H1 (cell line): ENCODE measurements around the gene ZMYND10. TPM values are rescaled to one million over a fixed set of nuclear protein-coding genes. Genes with fewer than 3 reads are reported as not detected.

ENCODE experiments used
- CTCF ChIA-PET: fragments of 300-600 bp; sonication (Branson Sonifier 250); formaldehyde crosslinking; loops from one replicate; lab custom pipeline; 2021; ENCODE audit not compliant: partially characterized antibody; lab: Charles Lee
- POLR2A ChIA-PET: fragments of 300-600 bp; sonication (Branson Sonifier 250); formaldehyde crosslinking; loops from one replicate; lab custom pipeline; 2021; ENCODE audit warnings: inconsistent platforms; ENCODE audit not compliant: partially characterized antibody; lab: Charles Lee
- DNase-seq, 2 experiments: peaks; one replicate each; pipeline versions ENCODE4 v3.0.0 to v3.0.0-alpha.2; 2010 to 2022; ENCODE audit warnings: low spot score in 2 of 2, low read depth in 1 of 2, mixed read lengths in 1 of 2
- FAIRE-seq: peaks from 2 replicates; lab custom pipeline; 2011; peaks lifted over from hg19 to GRCh38; lab: Jason Lieb, UNC
- H2AFZ ChIP-seq: 2 replicates; pipeline ENCODE4 v1.8.1; 2012; ENCODE audit warnings: low read length, inconsistent platforms
- H2AK5ac ChIP-seq: 2 replicates; pipeline ENCODE4 v1.6.1; 2013; ENCODE audit warnings: low read depth, low read length
- H2BK120ac ChIP-seq: replicated peaks from 2 replicates; pipeline ENCODE3; 2013; ENCODE audit warnings: low read depth, low read length, inconsistent platforms
- H2BK12ac ChIP-seq: 2 replicates; pipeline ENCODE4 v1.6.1; 2013; ENCODE audit warnings: low read depth, low read length
- H2BK15ac ChIP-seq: 2 replicates; pipeline ENCODE4 v1.6.1; 2013; ENCODE audit warnings: low read length
- H2BK20ac ChIP-seq: 2 replicates; pipeline ENCODE4 v1.6.1; 2013; ENCODE audit warnings: low read length
- H2BK5ac ChIP-seq: 2 replicates; pipeline ENCODE4 v1.6.1; 2013; ENCODE audit warnings: low read depth, low read length
- H3K14ac ChIP-seq: 2 replicates; pipeline ENCODE4 v1.6.1; 2013; ENCODE audit warnings: inconsistent platforms; ENCODE audit not compliant: insufficient read length
- H3K18ac ChIP-seq: 2 replicates; pipeline ENCODE4 v1.6.1; 2013; ENCODE audit warnings: low read length; ENCODE audit errors: extremely low read depth
- H3K23ac ChIP-seq: 2 replicates; pipeline ENCODE4 v1.6.1; 2013; ENCODE audit warnings: inconsistent platforms; ENCODE audit not compliant: insufficient read length
- H3K23me2 ChIP-seq: 2 replicates; pipeline ENCODE4 v1.6.1; 2013; ENCODE audit warnings: low read depth, low read length
- H3K27ac ChIP-seq: 2 replicates; pipeline ENCODE4 v1.6.1; 2011; ENCODE audit warnings: low read depth, low read length, inconsistent platforms
- H3K27me3 ChIP-seq, 4 experiments: replicated peaks in 1 of 4; 1 replicate in 1 of 4; 2 replicates in 3 of 4; pipeline versions ENCODE4 v1.6.1 to v1.8.1; 2011 to 2013; ENCODE audit warnings: low read length in 3 of 4, mild to moderate bottlenecking in 3 of 4, inconsistent platforms in 2 of 4, mixed read lengths in 2 of 4, moderate library complexity in 1 of 4; ENCODE audit not compliant: control insufficient read depth in 3 of 4, insufficient read depth in 3 of 4; ENCODE audit errors: extremely low read depth in 1 of 4
- H3K36me3 ChIP-seq, 4 experiments: 2 replicates each; pipeline versions ENCODE4 v1.6.1 to v1.8.1; 2011 to 2013; ENCODE audit warnings: mild to moderate bottlenecking in 4 of 4, low read length in 3 of 4, moderate library complexity in 2 of 4, control low read depth in 1 of 4, inconsistent platforms in 1 of 4; ENCODE audit not compliant: insufficient read depth in 4 of 4, control insufficient read depth in 2 of 4
- H3K4ac ChIP-seq: replicated peaks from 2 replicates; pipeline ENCODE3; 2013; ENCODE audit warnings: low read length, low read depth, mixed read lengths, inconsistent platforms; ENCODE audit not compliant: insufficient read length
- H3K4me1 ChIP-seq, 4 experiments: replicated peaks in 1 of 4; 1 replicate in 1 of 4; 2 replicates in 3 of 4; pipeline versions ENCODE4 v1.6.1 to v1.8.1; 2011 to 2013; ENCODE audit warnings: low read length in 3 of 4, inconsistent platforms in 2 of 4, mixed read lengths in 1 of 4; ENCODE audit not compliant: insufficient read depth in 4 of 4, control insufficient read depth in 3 of 4
- H3K4me2 ChIP-seq, 2 experiments: 2 replicates each; pipeline versions ENCODE4 v1.6.1 to v1.8.1; 2011 to 2013; ENCODE audit warnings: low read depth in 2 of 2, low read length in 2 of 2, control low read depth in 1 of 2, inconsistent platforms in 1 of 2, mild to moderate bottlenecking in 1 of 2; ENCODE audit not compliant: insufficient read depth in 1 of 2
- H3K4me3 ChIP-seq, 4 experiments: fragments of 200-600, 300-600 bp in 1 of 4; sonication (generic), shearing (Covaris generic), sonication (Bioruptor Twin) in 1 of 4; 2 replicates each; pipeline versions ENCODE4 v1.5.1 to v1.8.1; 2011 to 2016; ENCODE audit warnings: low read length in 4 of 4, low read depth in 3 of 4, control low read depth in 2 of 4, inconsistent platforms in 2 of 4, mild to moderate bottlenecking in 2 of 4, mixed read lengths in 1 of 4, moderate library complexity in 1 of 4; ENCODE audit not compliant: insufficient read depth in 2 of 4; ENCODE audit errors: extremely low read depth in 1 of 4
- H3K56ac ChIP-seq: replicated peaks from 2 replicates; pipeline ENCODE3; 2013; ENCODE audit warnings: low read depth, mild to moderate bottlenecking, mixed read lengths, low read length, inconsistent platforms; ENCODE audit not compliant: insufficient read length
- H3K79me1 ChIP-seq: 2 replicates; pipeline ENCODE4 v1.6.1; 2013; ENCODE audit warnings: low read depth, low read length, control low read depth
- H3K79me2 ChIP-seq, 2 experiments: 2 replicates each; pipeline versions ENCODE4 v1.6.1 to v1.8.1; 2012 to 2013; ENCODE audit warnings: low read length in 2 of 2, mild to moderate bottlenecking in 2 of 2, inconsistent platforms in 1 of 2; ENCODE audit not compliant: insufficient read depth in 2 of 2, control insufficient read depth in 1 of 2
- H3K9ac ChIP-seq, 4 experiments: replicated peaks in 1 of 4; 1 replicate in 1 of 4; 2 replicates in 3 of 4; pipeline versions ENCODE4 v1.6.1 to v1.8.1; 2011 to 2013; ENCODE audit warnings: low read depth in 3 of 4, low read length in 3 of 4, control low read depth in 2 of 4, mild to moderate bottlenecking in 2 of 4, moderate library complexity in 2 of 4, inconsistent platforms in 1 of 4; ENCODE audit errors: extremely low read depth in 1 of 4
- H3K9me3 ChIP-seq, 2 experiments: 2 replicates each; pipeline versions ENCODE4 v1.6.1 to v1.8.1; 2012 to 2013; ENCODE audit warnings: mild to moderate bottlenecking in 2 of 2, moderate library complexity in 2 of 2, control low read depth in 1 of 2, inconsistent platforms in 1 of 2, low read depth in 1 of 2, low read length in 1 of 2, mixed read lengths in 1 of 2; ENCODE audit not compliant: insufficient read depth in 2 of 2
- H4K20me1 ChIP-seq, 2 experiments: replicated peaks in 1 of 2; 2 replicates each; pipeline versions ENCODE3 to v1.8.1; 2011 to 2013; ENCODE audit warnings: inconsistent platforms in 2 of 2, low read length in 2 of 2, mild to moderate bottlenecking in 1 of 2; ENCODE audit not compliant: insufficient read depth in 2 of 2, control insufficient read depth in 1 of 2
- H4K5ac ChIP-seq: 2 replicates; pipeline ENCODE4 v1.6.1; 2013; ENCODE audit warnings: low read length, low read depth, mixed read lengths, inconsistent platforms; ENCODE audit not compliant: insufficient read length
- H4K8ac ChIP-seq: 2 replicates; pipeline ENCODE4 v1.8.0; 2013; ENCODE audit warnings: mild to moderate bottlenecking, moderate library complexity, low read length, inconsistent platforms; ENCODE audit not compliant: insufficient read depth; ENCODE audit errors: extremely low read depth
- H4K91ac ChIP-seq: replicated peaks from 2 replicates; pipeline ENCODE3; 2013; ENCODE audit warnings: low read length, mixed read lengths, inconsistent platforms; ENCODE audit not compliant: insufficient read length
- BRCA1 ChIP-seq: IDR thresholded peaks from 2 replicates; pipeline ENCODE4 v1.6.1; 2012; ENCODE audit warnings: low read depth, low read length, improper control_type of control experiment
- CHD1 ChIP-seq: IDR thresholded peaks from 2 replicates; pipeline ENCODE4 v1.6.1; 2012; ENCODE audit warnings: low read depth, low read length, improper control_type of control experiment
- CTBP2 ChIP-seq: IDR thresholded peaks from 2 replicates; pipeline ENCODE4 v1.7.0; 2011; ENCODE audit warnings: borderline replicate concordance, mild to moderate bottlenecking, moderate library complexity, mixed read lengths, low read length; ENCODE audit not compliant: insufficient read depth, insufficient read length
- EGR1 ChIP-seq: IDR thresholded peaks from 2 replicates; pipeline ENCODE4 v1.6.1; 2011; ENCODE audit warnings: low read depth, low read length, borderline replicate concordance
- HDAC6 ChIP-seq: IDR thresholded peaks from one replicate; pipeline ENCODE4 v1.7.1; 2012; ENCODE audit warnings: low read depth, mild to moderate bottlenecking, inconsistent platforms, low read length, moderate library complexity
- KDM5A ChIP-seq: fragments of 200-600 bp; IDR thresholded peaks from 2 replicates; pipeline ENCODE4 v1.7.1; 2012; ENCODE audit warnings: mild to moderate bottlenecking, low read length, inconsistent platforms, mixed read lengths
- NRF1 ChIP-seq: IDR thresholded peaks from 2 replicates; pipeline ENCODE4 v1.6.1; 2011; ENCODE audit warnings: mild to moderate bottlenecking, low read depth, low read length, improper control_type of control experiment
- POU5F1 ChIP-seq: IDR thresholded peaks from 2 replicates; pipeline ENCODE4 v1.6.1; 2011; ENCODE audit warnings: low read depth, mild to moderate bottlenecking, low read length, moderate library complexity
- RNF2 ChIP-seq: fragments of 200-900, 300-1000 bp; sonication (generic); IDR thresholded peaks from 2 replicates; pipeline ENCODE4 v1.7.1; 2016; ENCODE audit warnings: borderline replicate concordance, low read depth, mild to moderate bottlenecking, antibody characterized with exemption, low read length; ENCODE audit not compliant: poor library complexity, severe bottlenecking; ENCODE audit errors: missing control alignments
- TBP ChIP-seq: IDR thresholded peaks from 2 replicates; pipeline ENCODE4 v1.6.1; 2011; ENCODE audit warnings: low read depth, low read length, improper control_type of control experiment
- TEAD4 ChIP-seq: IDR thresholded peaks from 2 replicates; pipeline ENCODE4 v1.6.1; 2012; ENCODE audit warnings: low read depth, low read length, inconsistent platforms, mixed read lengths
- USF2 ChIP-seq: IDR thresholded peaks from 2 replicates; pipeline ENCODE4 v1.6.1; 2011; ENCODE audit warnings: low read length, improper control_type of control experiment
- WGBS, 2 experiments: shearing (Covaris generic) in 1 of 2; methylation state at CpG; one replicate each; pipeline versions ENCODE4 v1.1.6 to v1.1.7; 2013 to 2015; ENCODE audit warnings: low lambda C conversion rate in 2 of 2, mixed read lengths in 2 of 2, inconsistent platforms in 1 of 2, low coverage in 1 of 2, missing lambda C conversion rate in 1 of 2; ENCODE audit not compliant: insufficient replicate concordance in 2 of 2, insufficient coverage in 1 of 2, insufficient read length in 1 of 2; ENCODE audit errors: extremely low coverage in 1 of 2, missing lambda C conversion rate in 1 of 2; 5-methylcytosine and 5-hydroxymethylcytosine counted together
- polyA plus RNA-seq, 7 experiments: library from polyadenylated mRNA; depleted of rRNA in 3 of 7; stranded (reverse) in 5 of 7; unstranded in 2 of 7; fragments of >200 nt in 5 of 7; fragments of 200-250 nt in 2 of 7; gene quantifications; 1 replicate in 5 of 7; 2 replicates in 1 of 7; 4 replicates in 1 of 7; pipeline versions ENCODE4 v1.2.1 to v1.2.3, GENCODE V29; 2011 to 2013; ENCODE audit warnings: missing spikeins in 2 of 7, mixed read lengths in 2 of 7
- total RNA-seq: library from RNA; stranded (reverse); fragmentation: NEBNext Ultra II Directional; extraction: Animal tissue kit (Norgen Biotek cat#: 25700); gene quantifications from 2 replicates; pipeline ENCODE4 v1.2.1, GENCODE V29; 2021

ZMYND10 gene
- total and polyA plus RNA-seq, 2 of the 8 experiments (the other 6 are each of a cell fraction or from before 2014, with no cell fraction given) = 0.56 to 0.79 TPM

DNA sequence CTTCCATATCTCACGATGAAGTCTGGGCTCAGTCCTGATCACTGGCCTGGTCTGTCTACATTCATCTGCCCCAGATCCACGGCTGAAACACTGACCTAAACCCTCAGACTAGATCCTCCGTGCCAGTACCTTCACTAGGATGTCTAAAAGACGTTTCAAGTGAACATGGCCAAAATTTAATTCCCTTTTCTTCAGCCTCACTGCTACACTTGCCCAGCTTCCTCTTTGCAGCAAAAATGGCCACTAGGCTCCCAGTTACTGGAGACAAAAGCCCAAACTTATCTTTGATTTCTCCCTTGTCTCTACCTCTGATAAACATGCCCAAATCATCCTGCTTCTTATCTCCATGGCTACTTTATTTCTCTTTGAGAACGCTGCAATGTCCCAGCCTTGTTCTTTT is 6.6 kb downstream of the ZMYND10 start:
- Histone ChIP-seq H2AFZ (no peak overlapping the region), H3K36me3 (no peaks in the 10 kb centered on the region), H3K4me2 (no peak overlapping the region; a peak in 1 of 4 replicates), H3K4me1 (peaks cover 0 to 19% (median 14%) of the 10 kb centered on the region in 4 experiments; a peak in 5 of 7 replicates), H3K18ac (no peak overlapping the region), H3K4me3 (no peak overlapping the region), H3K9me3 (no peaks in the 10 kb centered on the region), H3K9ac (no peak overlapping the region), H4K5ac (no peak overlapping the region), H2BK15ac (peak overlapping the region; percentile 93; the same call in 1 of the 2 replicates), H3K27me3 (peaks cover 20 to 56% (median 43%) of the 10 kb centered on the region in 4 experiments), H3K14ac (no peak overlapping the region), H2BK120ac (no peak overlapping the region), H3K27ac (no peak overlapping the region), H3K56ac (no peak overlapping the region), H3K79me1 (peaks cover 4% of the 10 kb centered on the region; the same call in 1 of the 2 replicates), H2AK5ac (peak overlapping the region; percentile 20; the same call in 1 of the 2 replicates), H2BK12ac (no peak overlapping the region), H4K91ac (no peak overlapping the region), H2BK5ac (no peak overlapping the region), H3K23ac (no peak overlapping the region), H3K4ac (no peak overlapping the region), H4K20me1 (peaks cover 0 to 7% of the 10 kb centered on the region in 2 experiments), H3K23me2 (peaks cover 18% of the 10 kb centered on the region), H4K8ac (no peak overlapping the region), H3K79me2 (peaks cover 0 to 25% of the 10 kb centered on the region in 2 experiments; a peak in 2 of 4 replicates), H2BK20ac (no peak overlapping the region)
- FAIRE-seq = no peak
- 95% methylated on average over 5 of the region's 5 CpGs; no CpG with 5 or more reads in 1 of the 2 experiments for WGBS, 2 experiments
- CTCF ChIA-PET = interaction anchor here (0.7 to 7.7 kb wide), 4 partner anchors 8 to 277 kb away, joined by 3 to 60 read pairs (median 12); partner anchors contain the start of gene HYAL2
- POLR2A ChIA-PET = interaction anchor here (0.6 to 1.3 kb wide), 3 partner anchors 35 to 664 kb away, joined by 3 read pairs; no protein-coding TSS in a partner anchor
- no peak for DNase-seq
- TF ChIP-seq POU5F1 = no peak
- no peak for TF ChIP-seq RNF2
- TF ChIP-seq HDAC6 = no peak
- TF ChIP-seq TEAD4 = no peak
- no peak for TF ChIP-seq TBP
- no peak for TF ChIP-seq CHD1
- TF ChIP-seq KDM5A = no peak
- TF ChIP-seq USF2 = no peak
- TF ChIP-seq NRF1 = no peak
- no peak for TF ChIP-seq BRCA1
- no peak for TF ChIP-seq EGR1
- no peak for TF ChIP-seq CTBP2
